ENCODE data around the gene CFAP100.

Gene CFAP100

DNA sequence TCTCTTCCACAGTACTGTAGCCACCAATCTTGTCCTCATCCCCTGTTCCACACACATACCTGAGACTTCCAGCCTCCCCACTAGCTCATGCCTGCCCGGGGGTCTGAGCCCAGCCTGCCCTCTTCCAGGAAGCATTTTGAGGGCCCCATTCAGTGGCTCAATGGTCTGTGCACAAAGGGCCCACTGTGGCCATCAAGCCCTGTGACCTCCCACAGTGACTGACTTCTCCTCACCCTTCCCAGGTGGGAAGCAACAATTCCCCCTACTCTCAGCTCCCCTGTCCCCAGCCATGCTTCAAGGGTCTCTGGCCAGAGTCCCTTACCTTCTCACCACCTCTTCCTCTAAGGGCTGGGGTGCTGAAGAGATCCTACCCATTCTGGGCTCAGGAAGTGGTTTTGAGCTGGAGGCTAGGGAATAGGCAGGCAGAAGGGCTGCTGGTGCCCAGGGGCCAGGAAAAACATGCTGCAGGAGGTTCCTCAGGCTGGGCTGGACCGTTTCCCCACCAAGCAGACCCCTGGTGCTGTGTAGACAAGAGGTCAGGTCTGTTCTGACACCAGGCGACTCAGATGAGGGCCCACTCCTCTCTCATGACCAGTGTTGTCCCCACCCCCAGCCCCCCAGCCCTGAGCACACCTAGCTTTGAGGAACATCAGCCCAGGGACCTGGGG, 34.5 kb upstream of the CFAP100 start (continued):
- TF ChIP-seq, protein P1, sequence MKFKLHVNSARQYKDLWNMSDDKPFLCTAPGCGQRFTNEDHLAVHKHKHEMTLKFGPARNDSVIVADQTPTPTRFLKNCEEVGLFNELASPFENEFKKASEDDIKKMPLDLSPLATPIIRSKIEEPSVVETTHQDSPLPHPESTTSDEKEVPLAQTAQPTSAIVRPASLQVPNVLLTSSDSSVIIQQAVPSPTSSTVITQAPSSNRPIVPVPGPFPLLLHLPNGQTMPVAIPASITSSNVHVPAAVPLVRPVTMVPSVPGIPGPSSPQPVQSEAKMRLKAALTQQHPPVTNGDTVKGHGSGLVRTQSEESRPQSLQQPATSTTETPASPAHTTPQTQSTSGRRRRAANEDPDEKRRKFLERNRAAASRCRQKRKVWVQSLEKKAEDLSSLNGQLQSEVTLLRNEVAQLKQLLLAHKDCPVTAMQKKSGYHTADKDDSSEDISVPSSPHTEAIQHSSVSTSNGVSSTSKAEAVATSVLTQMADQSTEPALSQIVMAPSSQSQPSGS (tag by site-specific recombination; IDR thresholded peaks at IDR 0.05; ENCODE audit: low read depth), result no peak
- TF ChIP-seq ZNF600 (tag by site-specific recombination; IDR thresholded peaks at IDR 0.05), result no peak
- TF ChIP-seq ZNF426 (tag by site-specific recombination; IDR thresholded peaks at IDR 0.05), result no peak
- no peak for TF ChIP-seq ZNF501 (tag by site-specific recombination; IDR thresholded peaks at IDR 0.05)
- TF ChIP-seq, protein P2, sequence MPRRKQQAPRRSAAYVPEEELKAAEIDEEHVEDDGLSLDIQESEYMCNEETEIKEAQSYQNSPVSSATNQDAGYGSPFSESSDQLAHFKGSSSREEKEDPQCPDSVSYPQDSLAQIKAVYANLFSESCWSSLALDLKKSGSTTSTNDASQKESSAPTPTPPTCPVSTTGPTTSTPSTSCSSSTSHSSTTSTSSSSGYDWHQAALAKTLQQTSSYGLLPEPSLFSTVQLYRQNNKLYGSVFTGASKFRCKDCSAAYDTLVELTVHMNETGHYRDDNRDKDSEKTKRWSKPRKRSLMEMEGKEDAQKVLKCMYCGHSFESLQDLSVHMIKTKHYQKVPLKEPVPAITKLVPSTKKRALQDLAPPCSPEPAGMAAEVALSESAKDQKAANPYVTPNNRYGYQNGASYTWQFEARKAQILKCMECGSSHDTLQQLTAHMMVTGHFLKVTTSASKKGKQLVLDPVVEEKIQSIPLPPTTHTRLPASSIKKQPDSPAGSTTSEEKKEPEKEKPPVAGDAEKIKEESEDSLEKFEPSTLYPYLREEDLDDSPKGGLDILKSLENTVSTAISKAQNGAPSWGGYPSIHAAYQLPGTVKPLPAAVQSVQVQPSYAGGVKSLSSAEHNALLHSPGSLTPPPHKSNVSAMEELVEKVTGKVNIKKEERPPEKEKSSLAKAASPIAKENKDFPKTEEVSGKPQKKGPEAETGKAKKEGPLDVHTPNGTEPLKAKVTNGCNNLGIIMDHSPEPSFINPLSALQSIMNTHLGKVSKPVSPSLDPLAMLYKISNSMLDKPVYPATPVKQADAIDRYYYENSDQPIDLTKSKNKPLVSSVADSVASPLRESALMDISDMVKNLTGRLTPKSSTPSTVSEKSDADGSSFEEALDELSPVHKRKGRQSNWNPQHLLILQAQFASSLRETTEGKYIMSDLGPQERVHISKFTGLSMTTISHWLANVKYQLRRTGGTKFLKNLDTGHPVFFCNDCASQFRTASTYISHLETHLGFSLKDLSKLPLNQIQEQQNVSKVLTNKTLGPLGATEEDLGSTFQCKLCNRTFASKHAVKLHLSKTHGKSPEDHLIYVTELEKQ (tag by site-specific recombination; IDR thresholded peaks at IDR 0.05; ENCODE audit: borderline replicate concordance), result no peak
- TF ChIP-seq ZNF324 (tag by site-specific recombination; IDR thresholded peaks at IDR 0.05), result no peak
- no peak for TF ChIP-seq ZNF24 (tag by site-specific recombination; IDR thresholded peaks at IDR 0.05)

DNA sequence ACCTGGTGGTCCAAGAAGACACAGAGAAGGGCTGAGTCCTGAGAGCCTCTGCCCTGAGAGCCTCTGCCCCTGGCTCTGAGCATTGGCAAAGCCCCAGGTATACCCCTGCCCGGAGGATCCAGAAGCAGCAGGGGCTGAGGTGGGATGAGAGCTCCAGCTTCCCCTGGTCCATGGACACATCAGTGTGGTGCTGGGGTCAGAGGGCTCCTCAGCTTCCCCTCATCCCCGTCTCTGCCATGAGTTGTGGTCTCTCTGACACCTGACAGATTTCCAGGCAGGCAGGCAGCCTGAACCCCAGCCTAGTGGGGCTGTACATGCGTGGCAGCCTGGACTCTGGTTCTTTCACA, 34.0 kb upstream of the CFAP100 start:
- H3K27ac ChIP-seq (ENCODE audit: extremely low read depth, low read depth, low read length), result no peak overlapping the region
- POLR2A ChIA-PET, result no interaction called here
- H3K4me3 ChIP-seq (ENCODE audit: low read depth, low read length), result no peak overlapping the region
- CTCF ChIA-PET, result no interaction called here
- no peaks in the 10 kb centered on the region for H3K9me3 ChIP-seq (ENCODE audit: control insufficient read depth, insufficient read depth, low read depth, low read length)
- TF ChIP-seq, protein P3, sequence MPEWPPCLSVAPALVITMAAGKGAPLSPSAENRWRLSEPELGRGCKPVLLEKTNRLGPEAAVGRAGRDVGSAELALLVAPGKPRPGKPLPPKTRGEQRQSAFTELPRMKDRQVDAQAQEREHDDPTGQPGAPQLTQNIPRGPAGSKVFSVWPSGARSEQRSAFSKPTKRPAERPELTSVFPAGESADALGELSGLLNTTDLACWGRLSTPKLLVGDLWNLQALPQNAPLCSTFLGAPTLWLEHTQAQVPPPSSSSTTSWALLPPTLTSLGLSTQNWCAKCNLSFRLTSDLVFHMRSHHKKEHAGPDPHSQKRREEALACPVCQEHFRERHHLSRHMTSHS (tag by site-specific recombination; IDR thresholded peaks at IDR 0.05), result no peak
- TF ChIP-seq ZNF133 (tag by site-specific recombination; IDR thresholded peaks at IDR 0.05) (no peak), IKZF3 (tag by site-specific recombination; IDR thresholded peaks at IDR 0.05) (no peak), ZNF391 (tag by site-specific recombination; IDR thresholded peaks at IDR 0.05; ENCODE audit: borderline replicate concordance, low read depth) (no peak), ZNF548 (tag by site-specific recombination; IDR thresholded peaks at IDR 0.05) (no peak), ZNF48 (tag by site-specific recombination; IDR thresholded peaks at IDR 0.05) (no peak), ZNF521 (tag by site-specific recombination; IDR thresholded peaks at IDR 0.05) (no peak), ZSCAN16 (tag by site-specific recombination; IDR thresholded peaks at IDR 0.05) (no peak)
- TF ChIP-seq, protein P4, sequence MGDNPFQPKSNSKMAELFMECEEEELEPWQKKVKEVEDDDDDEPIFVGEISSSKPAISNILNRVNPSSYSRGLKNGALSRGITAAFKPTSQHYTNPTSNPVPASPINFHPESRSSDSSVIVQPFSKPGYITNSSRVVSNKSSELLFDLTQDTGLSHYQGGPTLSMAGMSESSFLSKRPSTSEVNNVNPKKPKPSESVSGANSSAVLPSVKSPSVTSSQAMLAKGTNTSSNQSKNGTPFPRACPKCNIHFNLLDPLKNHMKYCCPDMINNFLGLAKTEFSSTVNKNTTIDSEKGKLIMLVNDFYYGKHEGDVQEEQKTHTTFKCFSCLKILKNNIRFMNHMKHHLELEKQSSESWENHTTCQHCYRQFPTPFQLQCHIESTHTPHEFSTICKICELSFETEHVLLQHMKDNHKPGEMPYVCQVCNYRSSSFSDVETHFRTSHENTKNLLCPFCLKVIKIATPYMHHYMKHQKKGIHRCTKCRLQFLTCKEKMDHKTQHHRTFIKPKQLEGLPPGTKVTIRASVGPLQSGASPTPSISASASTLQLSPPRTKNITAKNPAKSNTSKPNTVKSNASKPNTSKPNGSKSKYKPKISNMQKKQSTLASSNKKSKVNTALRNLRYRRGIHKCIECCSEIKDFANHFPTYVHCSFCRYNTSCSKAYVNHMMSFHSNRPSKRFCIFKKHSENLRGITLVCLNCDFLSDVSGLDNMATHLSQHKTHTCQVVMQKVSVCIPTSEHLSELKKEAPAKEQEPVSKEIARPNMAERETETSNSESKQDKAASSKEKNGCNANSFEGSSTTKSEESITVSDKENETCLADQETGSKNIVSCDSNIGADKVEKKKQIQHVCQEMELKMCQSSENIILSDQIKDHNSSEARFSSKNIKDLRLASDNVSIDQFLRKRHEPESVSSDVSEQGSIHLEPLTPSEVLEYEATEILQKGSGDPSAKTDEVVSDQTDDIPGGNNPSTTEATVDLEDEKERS (tag by site-specific recombination; IDR thresholded peaks at IDR 0.05), result no peak
- H3K4me1 ChIP-seq (ENCODE audit: control insufficient read depth, insufficient read depth, low read length), result no peaks in the 10 kb centered on the region; the same call in 1 of the 2 replicates
- H3K36me3 ChIP-seq (ENCODE audit: control insufficient read depth in 2 of 2, insufficient read depth in 1 of 2, low read length in 2 of 2), result no peaks in the 10 kb centered on the region
